ENCODE data around the gene TRIP11.

TRIP11 gene

GRCh38 chr14:92009604-92010003 lies 30.3 kb downstream of the TRIP11 start:
- DNase-seq: no peak

GRCh38 chr14:92005019-92005418 lies 34.8 kb downstream of the TRIP11 start:
- DNase-seq: no peak

GRCh38 chr14:92004062-92004461 lies 35.8 kb downstream of the TRIP11 start:
- no peak for DNase-seq

GRCh38 chr14:91998667-91999570 lies 40.9 kb downstream of the TRIP11 start:
- DNase-seq: no peak

- DNase-seq: no peak
Measured at GRCh38 chr14:91997492-91997891, 42.4 kb downstream of the TRIP11 start.

GRCh38 chr14:91996948-91997371 lies 42.9 kb downstream of the TRIP11 start:
- peak; percentile 50 for DNase-seq

GRCh38 chr14:91987192-91987591 lies 52.7 kb downstream of the TRIP11 start:
- no peak for DNase-seq

GRCh38 chr14:91985521-91986255 lies 54.2 kb downstream of the TRIP11 start:
- no peak for DNase-seq

- no peak for DNase-seq
Measured at GRCh38 chr14:91985008-91985407, 54.9 kb downstream of the TRIP11 start.

GRCh38 chr14:91983588-91983987 lies 56.3 kb downstream of the TRIP11 start:
- no peak for DNase-seq

GRCh38 chr14:91980157-91980556 lies 59.7 kb downstream of the TRIP11 start:
- DNase-seq: no peak

- DNase-seq: no peak
Measured at GRCh38 chr14:91977884-91978283, 62.0 kb downstream of the TRIP11 start.

GRCh38 chr14:91975763-91976162 lies 64.1 kb downstream of the TRIP11 start:
- DNase-seq: no peak

GRCh38 chr14:91971188-91971778 lies 68.6 kb downstream of the TRIP11 start:
- DNase-seq: no peak

- DNase-seq: no peak
Measured at GRCh38 chr14:91968280-91968679, 71.6 kb downstream of the TRIP11 start.

GRCh38 chr14:91964724-91965123 lies 75.1 kb downstream of the TRIP11 start:
- no peak for DNase-seq

- DNase-seq: no peak
Measured at GRCh38 chr14:91964011-91964410, 75.8 kb downstream of the TRIP11 start.

GRCh38 chr14:91963465-91963864 lies 76.4 kb downstream of the TRIP11 start:
- DNase-seq: no peak

GRCh38 chr14:91961297-91962220 lies 78.3 kb downstream of the TRIP11 start:
- DNase-seq: no peak

- no peak for DNase-seq
Measured at GRCh38 chr14:91957876-91958313, 82.0 kb downstream of the TRIP11 start.

GRCh38 chr14:91956616-91957015 lies 83.2 kb downstream of the TRIP11 start:
- no peak for DNase-seq

- no peak for DNase-seq
Measured at GRCh38 chr14:91955168-91955567, 84.7 kb downstream of the TRIP11 start.

Measured in COR-L47 (cell line).